Dedifferentiated amniotic fluid mesenchymal stem cell (primary cell): ENCODE data around the gene CBX4.

Source experiments
- DNase-seq: peaks from one replicate; pipeline ENCODE4 v3.0.0-alpha.2; 2016; ENCODE audit errors: extremely low spot score

Gene CBX4

DNA sequence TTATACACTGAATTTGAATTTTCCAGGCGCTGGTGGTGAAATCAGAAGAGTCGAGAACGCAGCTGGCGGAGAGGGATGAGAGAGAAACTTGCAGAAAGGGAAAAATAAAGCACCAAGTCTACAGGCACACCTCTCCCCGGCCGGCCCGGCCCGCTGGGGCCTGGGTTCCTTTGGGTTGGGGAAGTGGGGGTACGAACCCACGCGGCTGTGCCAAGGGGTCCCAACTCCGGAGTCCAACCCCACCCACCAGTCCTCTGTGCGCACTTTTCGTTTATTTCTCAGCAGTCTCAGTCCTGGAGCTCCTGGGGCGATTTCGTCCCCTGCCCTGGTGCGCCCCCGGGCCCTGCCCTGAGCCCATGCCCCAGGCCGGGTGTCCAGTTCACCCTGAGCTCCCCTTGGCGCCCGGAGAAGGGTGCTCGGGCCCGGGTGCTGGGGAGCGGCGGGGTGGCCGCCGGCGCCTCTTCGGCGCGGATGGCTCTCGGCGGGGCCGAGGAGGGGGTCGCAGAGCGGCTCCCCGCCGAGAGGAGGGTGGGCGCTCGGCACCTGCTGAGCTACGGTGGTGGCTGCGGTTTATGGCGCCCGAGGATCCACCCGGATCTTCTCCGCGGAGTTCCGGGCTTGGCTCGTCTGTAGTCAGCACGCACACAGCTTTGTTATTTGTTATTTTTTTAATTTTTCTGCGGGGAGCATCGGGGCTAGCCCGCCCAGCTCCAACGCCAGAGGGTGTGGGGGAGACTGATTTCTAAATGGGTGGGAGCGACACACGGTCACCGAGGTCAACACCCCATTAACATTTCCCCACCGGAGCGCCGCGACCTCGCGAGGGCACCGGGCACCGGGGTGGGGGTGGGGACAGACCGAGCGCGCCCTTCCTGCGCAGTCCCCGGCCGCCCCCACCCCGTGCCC is 26.6 kb downstream of the CBX4 start:
- no peak for DNase-seq

DNA sequence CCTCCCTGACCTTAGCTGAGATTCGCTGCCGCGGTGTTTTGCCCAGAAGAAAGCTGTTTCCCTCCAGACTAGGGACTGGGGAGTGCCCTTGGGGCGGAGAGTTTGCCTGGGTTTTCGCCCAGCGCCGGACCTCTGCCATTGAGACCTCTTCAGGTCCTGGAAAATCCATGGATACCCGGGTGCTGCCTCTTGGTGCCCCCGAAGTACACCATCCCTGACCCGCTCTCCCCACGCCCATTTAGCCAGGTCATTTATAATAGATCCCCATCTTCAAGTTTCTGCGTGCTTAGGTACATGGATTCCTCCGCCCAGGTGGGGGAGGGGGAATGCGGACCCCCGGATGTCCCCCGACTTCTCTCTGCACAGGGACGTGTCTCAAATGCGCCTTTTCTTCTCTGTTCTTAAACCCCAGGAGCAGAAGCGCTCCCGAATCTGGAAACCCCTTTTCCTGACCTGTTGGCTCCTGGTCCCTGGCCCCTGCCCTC is 27.3 kb downstream of the CBX4 start:
- DNase-seq = no peak

DNA sequence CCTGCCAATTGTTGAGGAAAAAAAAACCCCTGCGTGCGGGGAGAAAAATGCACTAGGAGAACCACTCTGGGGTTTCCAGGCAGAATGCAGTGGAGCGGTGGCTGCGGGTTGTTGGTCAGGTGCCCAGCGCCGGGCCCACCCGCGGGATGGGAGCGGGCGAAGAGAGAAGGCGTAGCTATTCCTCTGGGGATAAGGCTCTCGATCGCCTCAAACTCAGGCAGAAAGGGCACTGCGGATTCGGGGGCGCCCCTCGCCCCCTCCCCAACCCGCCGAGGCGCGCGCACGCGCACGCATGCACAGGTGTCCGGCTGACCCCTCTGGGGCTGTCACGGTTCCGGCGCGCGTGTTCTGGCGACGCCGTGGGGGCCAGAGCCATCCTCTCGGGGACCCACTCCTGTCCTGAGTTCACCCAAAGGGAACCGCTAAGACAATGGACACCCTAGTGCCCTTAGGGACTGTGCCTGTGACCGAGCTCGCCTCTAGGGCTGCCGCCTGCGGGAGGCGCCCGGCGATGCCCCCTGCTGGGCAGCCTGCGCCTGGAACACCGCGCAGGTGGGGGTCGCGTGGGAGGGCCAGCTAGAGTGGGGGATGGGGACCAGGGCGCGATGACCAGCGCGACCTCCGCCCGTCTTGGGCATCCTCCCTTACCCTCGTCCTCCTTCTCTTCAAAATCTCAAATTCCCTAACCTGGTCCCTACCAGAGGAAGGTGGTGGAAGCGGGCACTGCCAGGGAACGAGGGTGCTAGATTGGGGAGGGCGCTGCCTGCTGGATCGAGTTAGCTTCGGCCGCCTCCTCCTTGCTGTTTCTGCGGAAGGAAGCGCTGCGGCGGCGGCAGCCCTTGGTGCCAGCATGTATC is 28.0 kb downstream of the CBX4 start:
- no peak for DNase-seq

DNA sequence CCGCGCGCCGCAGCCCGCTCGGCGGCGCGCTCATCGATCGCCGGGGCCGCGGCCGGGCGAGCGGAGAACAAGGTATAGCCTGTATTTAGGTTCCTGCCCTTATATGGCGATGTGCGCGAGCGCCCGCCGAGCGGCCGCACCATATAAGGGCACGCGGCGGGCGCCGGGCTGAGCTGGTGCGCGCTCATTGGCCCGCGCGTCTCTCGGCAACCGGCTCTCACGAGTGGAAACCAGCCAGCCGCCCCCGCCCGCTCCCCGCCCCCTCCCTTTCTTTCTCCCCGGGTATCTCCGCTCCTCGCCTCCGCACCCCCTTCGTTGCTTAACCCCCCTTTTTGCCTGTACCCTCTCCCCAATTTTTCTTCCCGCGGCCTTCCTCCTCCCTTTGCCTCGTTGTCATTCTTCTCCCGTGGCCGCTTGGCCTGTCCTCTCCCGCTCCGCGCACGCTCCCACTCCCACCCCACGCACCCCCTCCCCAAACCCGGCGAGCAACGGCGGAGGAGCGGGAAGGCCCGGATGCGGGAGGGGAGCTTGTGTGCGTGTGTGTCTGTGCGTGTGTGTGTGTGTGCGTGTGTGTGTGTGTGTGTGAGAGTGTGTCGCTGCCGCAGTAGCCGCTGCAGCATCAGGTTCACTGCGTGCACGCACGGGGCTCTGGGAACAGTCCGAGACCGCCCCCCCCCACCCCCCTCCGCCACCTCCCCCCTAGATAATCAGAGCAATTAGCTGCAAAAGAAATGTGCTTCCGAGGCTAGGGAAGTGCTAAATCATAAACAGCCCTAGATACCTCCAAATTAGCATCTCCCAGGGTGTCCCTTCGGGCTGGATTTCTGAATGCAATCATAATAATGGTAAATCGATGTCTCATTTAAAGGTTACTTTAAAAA is 28.9 kb downstream of the CBX4 start:
- DNase-seq = no peak

DNA sequence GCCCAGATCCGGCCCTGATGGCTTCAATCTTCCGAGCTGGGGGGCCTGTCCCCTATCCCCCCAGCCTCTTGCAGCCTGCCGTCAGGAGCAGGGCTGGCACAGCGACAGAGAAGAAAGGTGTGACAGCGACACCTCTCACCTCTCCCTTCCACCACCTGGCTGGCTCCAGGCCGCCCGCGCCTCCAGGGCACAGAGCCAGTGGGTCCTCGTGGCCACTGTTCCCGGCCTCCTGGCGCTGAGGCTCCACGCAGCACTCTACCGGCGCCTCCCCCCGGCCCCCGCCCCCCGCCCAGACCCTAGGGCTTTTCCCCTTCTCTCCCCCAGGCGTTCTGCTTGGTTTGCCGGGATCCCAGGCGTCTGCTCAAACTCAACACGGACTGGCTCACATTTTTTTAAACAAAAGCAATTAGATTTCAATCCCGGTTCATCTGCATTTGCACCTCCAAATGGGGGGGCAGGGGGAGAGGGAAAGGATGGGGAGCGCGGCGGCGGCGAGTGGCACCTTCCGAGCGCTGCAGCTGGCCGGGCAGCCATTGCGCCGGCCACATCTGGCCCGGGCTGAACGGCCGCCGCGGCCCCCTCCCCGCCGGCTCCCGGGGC is 29.6 kb downstream of the CBX4 start:
- DNase-seq = no peak

DNA sequence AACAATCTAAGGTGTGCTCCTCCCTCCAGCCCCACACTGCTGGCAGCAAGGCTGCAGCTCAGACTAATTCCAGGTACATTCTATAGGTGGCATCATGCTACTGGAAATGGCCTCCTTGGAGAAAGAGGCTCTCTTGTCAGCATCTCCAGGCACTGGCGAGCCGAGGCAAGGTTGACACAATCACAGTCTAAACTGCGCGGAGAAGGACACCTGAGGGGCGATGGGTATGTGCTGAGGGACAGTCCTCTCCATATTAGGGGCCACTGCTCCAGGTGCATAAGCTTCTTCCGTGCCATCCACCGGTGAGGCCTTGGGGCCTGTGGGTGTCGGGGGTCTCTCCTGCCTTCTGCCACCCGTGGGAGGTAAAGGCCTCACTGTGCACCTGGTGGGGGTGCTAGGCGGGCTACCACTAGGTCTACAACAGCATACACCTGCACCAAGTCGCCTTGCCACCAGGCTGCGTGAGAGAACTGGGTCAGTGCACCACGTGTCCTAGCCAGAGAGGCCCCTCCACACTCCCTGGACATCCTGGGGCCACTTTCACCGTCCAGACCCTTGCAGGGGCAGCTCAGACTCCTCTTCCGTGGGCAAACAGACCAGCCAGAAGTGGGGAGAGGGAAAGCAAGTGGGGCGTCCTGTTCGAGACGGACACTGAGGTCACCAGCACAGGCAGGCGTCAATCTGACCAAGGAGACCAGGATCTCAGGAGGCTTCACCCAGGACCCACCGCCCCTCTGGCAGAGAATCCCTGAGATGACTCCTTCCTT is 30.3 kb downstream of the CBX4 start:
- no peak for DNase-seq

DNA sequence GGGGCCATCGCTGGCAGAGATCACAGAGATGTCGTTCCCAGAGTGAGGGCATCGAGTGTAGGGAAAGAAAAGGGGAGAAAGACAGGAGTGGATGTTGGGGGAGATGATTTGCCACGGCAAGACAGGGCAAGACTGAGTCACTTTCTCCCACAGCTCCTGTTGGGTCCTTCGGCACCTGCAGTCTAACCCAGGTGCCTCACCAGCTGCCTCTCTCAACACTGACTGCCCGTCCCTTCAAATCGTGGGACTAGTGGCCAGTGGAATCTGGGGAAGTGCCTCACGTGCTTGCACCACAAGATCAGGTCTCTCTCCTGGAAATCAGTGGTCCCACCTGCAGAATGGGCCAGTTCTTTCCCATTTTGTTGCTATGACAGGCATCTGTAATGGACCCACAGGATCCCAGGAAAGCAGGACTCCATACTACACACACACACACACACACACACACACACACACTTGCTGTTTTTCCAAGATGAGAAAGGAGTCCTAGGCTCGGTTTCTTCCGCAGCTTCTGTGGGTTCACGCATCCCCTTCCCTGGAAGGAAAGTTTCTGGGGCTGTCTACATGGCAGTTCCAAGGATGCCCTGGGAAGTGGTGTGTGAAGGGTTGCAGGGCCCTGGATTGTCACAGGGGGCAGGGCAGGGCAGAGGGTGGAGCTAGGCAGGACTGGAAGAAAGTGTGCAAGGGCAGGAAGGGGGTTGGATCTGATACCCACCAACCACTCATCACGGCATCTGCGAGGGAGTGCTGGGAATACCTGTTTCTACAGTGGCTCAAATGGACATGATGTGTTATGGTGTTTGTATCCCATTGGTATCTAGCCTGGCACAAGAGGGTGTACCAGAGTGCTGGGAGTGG is 32.1 kb downstream of the CBX4 start:
- DNase-seq = no peak

DNA sequence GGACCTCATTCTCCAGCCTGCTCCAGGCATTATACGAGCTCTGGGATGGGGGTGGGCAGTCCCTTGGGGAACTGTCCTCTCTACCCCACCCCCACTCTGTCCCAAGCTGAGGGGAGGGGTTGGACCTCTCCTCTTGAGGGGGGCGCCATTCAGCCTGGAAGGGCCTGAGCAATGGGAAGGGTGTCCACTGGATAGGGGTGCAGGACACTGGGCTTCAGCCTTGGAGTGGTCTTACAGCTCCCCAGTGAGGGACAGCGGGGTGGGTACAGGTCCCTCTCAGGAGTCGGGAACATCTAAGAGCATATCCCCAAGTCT is 32.8 kb downstream of the CBX4 start:
- DNase-seq = no peak

DNA sequence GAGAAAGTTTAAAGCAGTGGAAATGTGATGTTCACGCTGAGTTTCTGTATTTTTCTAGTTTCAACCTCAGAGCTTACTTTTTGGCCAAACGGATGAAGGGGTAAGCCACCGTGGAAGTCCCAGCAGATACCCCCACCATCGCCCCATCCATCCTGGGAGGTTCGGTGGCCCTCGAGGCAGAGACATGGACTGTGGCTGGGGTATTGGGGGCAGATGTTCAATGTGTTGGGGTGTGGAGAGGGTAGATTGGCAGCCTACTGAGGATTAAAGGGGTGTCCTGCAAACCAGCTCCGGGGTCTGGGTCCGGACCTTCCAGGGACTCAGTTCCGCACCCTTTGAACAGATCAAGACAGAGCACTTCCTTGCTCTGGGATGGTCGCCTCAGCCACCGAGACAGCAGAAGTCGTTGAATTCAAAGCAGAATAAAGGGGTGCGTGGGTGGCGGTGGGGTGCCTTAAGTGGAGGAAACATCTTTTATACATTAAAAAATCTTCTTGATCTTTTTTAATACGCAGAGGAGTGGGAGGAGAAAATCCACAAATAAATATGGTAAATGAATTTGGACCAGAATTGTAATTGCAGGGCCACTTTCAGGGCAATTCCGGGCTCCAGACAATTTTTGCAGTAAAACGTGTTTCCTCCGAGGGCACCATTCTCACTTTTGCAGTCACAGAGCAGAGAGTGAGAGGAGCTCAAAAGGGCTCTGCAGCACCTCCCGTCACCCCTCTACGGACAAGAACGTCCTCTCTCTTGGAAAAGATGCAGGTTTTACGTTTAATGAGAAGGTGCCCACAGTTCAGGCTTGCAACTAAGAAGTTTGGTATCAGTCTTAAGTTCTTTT is 34.2 kb downstream of the CBX4 start:
- DNase-seq = no peak

DNA sequence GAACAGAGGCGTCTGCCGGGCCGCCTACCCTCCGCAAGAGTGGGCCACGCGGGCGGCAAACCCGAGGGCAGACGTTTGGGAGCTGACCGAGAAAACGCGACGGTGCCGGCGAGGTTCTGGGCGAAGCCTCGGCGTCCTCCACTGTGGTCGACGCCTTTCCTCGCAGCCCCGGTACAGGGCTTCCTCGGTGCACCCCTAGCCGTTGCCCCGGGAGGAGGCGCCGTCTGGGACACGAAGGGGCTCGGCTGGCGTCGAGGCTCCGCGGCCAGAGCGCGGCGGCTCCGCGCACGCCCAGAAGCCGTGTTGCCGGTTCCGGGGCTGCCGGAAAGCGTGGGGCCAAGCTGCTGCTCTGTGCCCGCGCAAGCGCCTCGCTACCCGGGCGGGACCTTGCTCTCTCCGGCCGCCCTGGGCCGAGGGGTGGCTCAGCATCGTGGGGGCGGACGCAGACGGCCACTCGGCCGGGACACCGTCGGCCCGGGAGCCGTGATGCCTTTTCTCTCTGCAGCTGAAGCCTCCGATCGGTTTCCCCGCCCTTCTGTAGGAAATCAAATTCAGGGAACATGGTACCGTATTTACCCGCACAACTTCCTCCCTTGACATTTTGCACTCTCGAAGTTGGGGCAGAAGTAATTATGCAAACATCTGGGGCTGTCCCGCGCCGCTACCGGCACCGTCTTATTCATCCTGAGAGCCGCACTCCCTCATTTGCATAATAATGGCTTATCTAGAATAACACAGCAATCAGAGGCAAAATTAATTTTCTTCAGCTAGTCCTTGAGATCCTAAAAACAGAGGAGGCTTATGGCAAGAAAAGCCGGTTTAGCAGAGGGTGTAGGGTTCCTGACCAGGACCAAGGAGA is 35.0 kb downstream of the CBX4 start:
- DNase-seq = no peak

DNA sequence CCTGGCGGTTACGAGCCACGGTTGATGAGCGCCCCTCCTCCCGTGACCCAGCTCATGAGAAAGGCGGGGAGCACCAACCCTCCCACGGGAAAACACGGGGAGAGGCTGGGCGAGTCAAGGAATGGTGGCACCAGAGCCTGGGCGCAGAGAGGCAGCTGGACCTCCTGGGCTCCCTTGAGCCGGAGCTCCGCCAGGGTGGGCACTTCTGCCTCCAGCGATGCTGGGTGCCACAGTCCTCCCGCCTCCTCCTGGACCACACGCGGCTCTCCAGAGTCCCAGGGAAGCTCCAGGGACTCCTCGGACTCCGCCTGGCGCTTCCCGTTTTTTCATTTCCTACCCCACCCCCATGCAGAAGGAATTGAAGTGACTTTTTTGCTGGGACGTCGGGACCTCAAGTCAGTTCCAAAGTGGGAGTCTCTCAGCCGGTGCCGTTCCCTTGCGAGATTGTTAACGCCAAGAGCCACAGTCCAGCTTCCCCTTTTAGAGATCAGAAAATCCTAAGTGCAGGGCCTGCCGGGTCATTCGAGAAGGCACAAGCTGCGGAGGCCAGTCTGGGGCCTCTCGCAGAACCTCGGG is 35.7 kb downstream of the CBX4 start:
- DNase-seq = no peak

DNA sequence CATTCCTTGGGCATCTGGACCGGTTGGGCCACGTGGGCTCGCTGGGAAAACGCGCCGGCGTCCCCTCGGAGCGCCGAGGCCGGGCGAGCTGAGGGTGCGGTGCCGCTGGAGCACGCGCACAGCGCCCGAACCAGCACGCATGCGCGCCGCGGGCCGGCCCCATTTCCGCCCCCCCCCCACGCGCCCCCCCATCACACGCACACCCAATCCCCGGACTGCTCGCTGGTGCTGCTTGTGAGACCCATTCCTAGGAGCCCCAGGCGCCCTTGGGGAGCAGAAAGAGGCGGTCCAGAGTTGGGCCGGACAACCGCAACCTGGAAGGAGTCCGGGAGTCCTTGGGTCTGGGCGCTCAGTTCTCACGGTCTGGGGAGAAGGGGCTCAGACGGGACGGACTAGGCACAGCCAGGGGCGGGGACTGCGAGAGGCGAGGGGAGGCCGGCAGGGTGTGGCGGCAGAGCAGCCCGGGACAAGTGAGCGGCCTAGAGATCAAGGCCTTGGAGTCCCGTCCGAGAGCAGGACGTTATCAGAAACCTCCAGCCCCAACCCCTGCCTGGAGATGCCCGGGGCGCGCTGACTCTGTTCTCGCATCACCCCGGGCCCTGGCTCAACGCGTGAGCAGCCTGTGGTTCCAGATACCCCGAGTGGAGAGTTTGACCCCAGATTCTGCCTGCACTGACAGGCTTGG is 36.4 kb downstream of the CBX4 start:
- no peak for DNase-seq

DNA sequence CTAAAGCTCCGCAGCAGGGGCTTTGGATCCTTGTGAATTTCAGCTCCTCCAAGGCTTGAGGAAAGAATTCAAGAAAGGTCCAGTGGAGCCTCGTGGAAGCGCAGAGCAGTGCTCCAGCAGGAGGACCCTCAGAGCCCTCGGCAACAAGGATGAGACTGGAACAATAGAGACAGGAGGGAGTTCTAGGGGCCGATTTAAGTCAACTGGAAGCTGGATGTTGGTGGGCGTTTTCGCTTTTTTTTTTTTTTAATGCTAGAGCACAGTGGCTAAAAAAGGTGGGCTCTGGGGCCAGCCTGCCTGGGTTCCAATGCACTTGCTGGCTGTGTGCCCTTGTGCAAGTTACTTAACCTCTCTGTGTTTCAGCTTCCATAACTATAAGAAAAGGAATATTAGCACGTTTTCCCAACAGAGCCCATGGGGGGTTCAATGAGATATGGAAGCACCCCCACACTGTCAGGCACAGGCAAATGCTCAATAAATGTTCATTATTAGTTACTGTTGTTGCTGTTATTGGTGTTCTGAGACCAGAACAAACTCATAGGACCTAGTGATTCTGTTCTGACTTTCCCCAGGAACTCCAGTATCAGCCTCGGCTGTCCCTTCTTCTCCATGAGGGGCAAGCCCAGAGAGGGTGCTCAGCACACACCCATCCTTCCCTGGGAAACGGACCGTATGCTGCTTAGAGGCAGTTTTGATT is 37.1 kb downstream of the CBX4 start:
- DNase-seq = no peak

DNA sequence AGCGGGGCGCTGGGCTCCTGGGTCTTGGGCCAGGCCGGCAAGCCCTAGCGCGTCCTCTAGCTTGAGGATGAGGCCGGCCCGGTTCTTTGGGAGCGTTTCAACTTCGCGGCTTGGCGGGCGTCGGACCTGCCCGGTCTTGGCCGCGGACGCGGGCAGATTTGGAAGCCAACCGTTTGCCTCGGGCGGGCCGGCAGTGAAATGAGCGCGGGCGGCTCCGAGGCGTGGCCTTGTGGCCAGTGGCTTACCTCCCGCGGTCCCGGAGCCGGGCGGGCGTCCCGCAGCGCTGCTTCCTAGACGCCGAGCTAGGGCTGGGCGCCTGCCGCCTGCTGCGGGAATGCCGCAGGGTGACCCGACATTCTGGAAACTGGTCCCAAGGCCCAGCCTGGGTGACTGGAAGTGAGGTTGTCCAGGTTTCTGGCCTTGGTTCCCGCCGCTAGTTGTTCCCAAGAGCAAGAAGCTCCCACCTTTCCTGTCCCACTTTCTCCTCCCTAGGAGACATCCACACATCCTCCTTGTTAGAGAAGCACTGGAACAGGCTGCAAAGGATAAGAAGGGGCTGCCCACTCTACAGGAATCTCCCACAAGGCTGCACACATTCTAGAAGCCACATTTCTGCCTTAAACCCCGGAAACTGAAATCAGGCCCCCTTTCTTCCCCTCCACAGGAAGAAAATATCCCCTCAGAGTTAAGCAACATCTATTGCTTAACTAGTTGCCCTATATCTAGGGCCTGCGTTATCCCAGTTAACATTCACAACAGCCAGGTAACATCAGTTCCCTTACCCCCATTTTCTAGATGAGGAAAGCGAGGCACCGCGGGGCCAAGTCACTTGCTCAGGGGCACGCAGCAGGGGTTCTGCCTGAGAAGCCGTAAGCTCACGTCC is 37.8 kb downstream of the CBX4 start:
- DNase-seq = no peak
